Measurements from ENCODE around the gene FFAR1.

FFAR1 gene

DNA sequence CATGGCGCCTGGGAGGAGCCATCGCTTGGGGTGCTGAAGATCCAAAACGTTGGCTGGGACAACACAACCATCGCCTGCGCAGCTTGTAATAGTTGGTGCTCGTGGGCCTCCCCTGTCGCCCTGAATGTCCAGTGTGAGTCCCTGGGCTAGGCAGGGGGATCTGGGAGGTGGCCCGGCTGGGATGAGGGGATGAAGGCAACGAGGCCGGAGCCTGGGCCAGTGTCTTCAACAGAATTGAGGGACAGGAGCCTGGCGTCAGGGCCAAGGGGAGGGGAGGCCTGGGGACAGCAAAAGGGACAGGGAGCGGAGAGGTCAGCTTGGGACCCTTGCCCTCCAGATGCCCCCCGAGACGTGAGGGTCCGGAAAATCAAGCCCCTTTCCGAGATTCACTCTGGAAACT, 6.7 kb upstream of the FFAR1 start:
- FAIRE-seq: no peak
- TF ChIP-seq, protein P1, sequence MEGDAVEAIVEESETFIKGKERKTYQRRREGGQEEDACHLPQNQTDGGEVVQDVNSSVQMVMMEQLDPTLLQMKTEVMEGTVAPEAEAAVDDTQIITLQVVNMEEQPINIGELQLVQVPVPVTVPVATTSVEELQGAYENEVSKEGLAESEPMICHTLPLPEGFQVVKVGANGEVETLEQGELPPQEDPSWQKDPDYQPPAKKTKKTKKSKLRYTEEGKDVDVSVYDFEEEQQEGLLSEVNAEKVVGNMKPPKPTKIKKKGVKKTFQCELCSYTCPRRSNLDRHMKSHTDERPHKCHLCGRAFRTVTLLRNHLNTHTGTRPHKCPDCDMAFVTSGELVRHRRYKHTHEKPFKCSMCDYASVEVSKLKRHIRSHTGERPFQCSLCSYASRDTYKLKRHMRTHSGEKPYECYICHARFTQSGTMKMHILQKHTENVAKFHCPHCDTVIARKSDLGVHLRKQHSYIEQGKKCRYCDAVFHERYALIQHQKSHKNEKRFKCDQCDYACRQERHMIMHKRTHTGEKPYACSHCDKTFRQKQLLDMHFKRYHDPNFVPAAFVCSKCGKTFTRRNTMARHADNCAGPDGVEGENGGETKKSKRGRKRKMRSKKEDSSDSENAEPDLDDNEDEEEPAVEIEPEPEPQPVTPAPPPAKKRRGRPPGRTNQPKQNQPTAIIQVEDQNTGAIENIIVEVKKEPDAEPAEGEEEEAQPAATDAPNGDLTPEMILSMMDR (IDR thresholded peaks at IDR 0.05; ENCODE audit: insufficient read depth, missing control alignments): no peak
- no peak for DNase-seq (ENCODE audit: insufficient read length, low spot score)

GRCh38 chr19:35341565-35342225, 6.0 kb upstream of the FFAR1 start:
- TF ChIP-seq, protein P1 (IDR thresholded peaks at IDR 0.05; ENCODE audit: insufficient read depth, missing control alignments): no peak
- FAIRE-seq (no peak), DNase-seq (ENCODE audit: insufficient read length, low spot score) (no peak)

- TF ChIP-seq, protein P1 (IDR thresholded peaks at IDR 0.05; ENCODE audit: insufficient read depth, missing control alignments): no peak
- no peak for DNase-seq (ENCODE audit: insufficient read length, low spot score)
- FAIRE-seq: no peak
These were observed 5.3 kb upstream of the FFAR1 start for GRCh38 chr19:35342430-35342829.

GRCh38 chr19:35344511-35345031, 3.1 kb upstream of the FFAR1 start:
- no peak for DNase-seq (ENCODE audit: insufficient read length, low spot score)
- FAIRE-seq: no peak
- TF ChIP-seq, protein P1 (IDR thresholded peaks at IDR 0.05; ENCODE audit: insufficient read depth, missing control alignments): no peak

GRCh38 chr19:35345671-35346111, 2.0 kb upstream of the FFAR1 start:
- TF ChIP-seq, protein P1 (IDR thresholded peaks at IDR 0.05; ENCODE audit: insufficient read depth, missing control alignments): no peak
- FAIRE-seq: no peak
- no peak for DNase-seq (ENCODE audit: insufficient read length, low spot score)

DNA sequence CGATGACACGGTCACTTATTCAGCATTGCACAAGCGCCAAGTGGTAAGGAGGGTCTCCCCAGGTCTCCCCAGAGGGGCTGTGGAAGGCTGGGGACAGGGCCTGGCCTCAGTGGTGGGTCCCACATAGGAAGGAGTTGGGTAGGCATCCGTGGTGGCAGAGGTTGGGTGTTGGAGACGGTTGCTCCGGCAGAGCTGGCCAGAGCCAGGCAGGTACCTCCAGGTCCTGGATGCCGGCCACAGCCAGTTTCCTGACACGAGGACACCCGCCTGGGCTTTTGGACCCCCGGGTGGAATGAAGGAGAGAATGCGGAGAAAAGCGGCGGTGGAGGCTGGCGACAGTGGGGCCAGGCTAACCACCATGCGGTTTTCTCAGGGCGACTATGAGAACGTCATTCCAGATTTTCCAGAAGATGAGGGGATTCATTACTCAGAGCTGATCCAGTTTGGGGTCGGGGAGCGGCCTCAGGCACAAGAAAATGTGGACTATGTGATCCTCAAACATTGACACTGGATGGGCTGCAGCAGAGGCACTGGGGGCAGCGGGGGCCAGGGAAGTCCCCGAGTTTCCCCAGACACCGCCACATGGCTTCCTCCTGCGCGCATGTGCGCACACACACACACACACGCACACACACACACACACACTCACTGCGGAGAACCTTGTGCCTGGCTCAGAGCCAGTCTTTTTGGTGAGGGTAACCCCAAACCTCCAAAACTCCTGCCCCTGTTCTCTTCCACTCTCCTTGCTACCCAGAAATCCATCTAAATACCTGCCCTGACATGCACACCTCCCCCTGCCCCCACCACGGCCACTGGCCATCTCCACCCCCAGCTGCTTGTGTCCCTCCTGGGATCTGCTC, 1.3 kb upstream of the FFAR1 start:
- TF ChIP-seq, protein P1 (IDR thresholded peaks at IDR 0.05; ENCODE audit: insufficient read depth, missing control alignments): no peak
- FAIRE-seq (no peak), DNase-seq (ENCODE audit: insufficient read length, low spot score) (no peak)
